ENCODE measurements around the gene MPO. TPM values are rescaled to one million over a fixed set of nuclear protein-coding genes. Genes with fewer than 3 reads are reported as not detected.

Gene MPO
- total RNA-seq, 1 experiment from 2014 or later = not detected

DNA sequence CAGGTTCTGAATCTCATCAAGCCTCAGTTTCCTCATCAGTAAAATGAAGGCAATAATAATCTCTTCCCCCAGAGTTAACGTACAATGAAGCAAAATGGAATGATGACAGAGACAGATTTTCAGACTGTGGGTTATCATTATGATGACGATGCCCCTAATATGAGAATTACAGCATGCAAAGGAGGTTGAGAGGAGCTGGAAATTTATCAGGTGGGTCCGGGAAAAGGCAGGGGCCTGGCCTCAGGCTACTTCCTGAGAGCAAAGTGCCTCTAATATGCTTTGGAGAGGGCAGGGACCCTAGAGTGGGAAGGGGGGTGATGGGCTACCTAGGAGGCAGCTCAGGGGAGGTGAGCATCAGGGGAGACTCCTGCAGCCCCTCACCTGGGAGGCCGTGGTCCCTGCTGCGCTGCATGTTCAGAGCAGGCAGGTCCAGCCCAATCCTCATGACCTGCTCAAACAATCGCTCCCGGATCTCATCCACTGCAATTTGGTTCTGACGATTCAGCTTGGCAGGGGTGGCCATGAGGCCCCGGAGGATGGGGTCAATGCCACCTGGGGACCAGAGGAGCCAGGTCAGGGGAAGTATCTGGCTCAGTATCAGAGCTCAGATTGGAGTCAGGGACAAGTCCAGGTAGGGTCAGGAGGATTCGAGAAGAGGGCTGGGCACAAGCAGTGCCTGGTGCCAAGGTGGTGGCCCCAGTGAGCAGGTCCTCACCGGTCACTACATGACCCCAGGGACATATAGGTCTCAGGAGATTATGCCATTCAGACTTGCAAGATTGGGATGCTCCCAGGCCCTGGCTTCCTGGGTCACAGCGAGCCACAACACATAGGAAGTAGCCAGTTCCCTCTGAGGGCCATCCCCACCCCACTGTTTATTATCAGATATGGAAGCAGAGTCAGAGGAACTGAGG is 8.1 kb downstream of the MPO start:
- no peak for DNase-seq
- Histone ChIP-seq H3K27me3 (ENCODE audit: insufficient read depth, low read depth) (peaks cover 96% of the 10 kb centered on the region), H3K4me3 (no peak overlapping the region), H3K79me2 (ENCODE audit: low read depth) (no peaks in the 10 kb centered on the region), H3K4me2 (no peak overlapping the region), H3K9me2 (ENCODE audit: insufficient read depth) (no peaks in the 10 kb centered on the region), H3K36me3 (ENCODE audit: low read depth) (no peaks in the 10 kb centered on the region), H3K27ac (no peak overlapping the region), H2AFZ (no peak overlapping the region), H3F3A (ENCODE audit: insufficient read depth, low read depth) (no peaks in the 10 kb centered on the region), H4K20me1 (ENCODE audit: insufficient read depth) (no peaks in the 10 kb centered on the region), H3K9me3 (ENCODE audit: insufficient read depth, low read depth) (no peaks in the 10 kb centered on the region), H3K4me1 (replicated peaks; ENCODE audit: insufficient read depth) (no peaks in the 10 kb centered on the region)
- ChIA-PET CTCF (no interaction called here), POLR2A (ENCODE audit: unreplicated experiment) (no interaction called here)
- intact Hi-C loops (cut with micrococcal nuclease; ENCODE audit: unreplicated experiment) = no loop called here
- BruUV-seq (replicated peaks) = no TSS peak
- TF ChIP-seq EZH2 (IDR thresholded peaks at IDR 0.05; ENCODE audit: low read depth) = no peak
- TF ChIP-seq, protein P1, sequence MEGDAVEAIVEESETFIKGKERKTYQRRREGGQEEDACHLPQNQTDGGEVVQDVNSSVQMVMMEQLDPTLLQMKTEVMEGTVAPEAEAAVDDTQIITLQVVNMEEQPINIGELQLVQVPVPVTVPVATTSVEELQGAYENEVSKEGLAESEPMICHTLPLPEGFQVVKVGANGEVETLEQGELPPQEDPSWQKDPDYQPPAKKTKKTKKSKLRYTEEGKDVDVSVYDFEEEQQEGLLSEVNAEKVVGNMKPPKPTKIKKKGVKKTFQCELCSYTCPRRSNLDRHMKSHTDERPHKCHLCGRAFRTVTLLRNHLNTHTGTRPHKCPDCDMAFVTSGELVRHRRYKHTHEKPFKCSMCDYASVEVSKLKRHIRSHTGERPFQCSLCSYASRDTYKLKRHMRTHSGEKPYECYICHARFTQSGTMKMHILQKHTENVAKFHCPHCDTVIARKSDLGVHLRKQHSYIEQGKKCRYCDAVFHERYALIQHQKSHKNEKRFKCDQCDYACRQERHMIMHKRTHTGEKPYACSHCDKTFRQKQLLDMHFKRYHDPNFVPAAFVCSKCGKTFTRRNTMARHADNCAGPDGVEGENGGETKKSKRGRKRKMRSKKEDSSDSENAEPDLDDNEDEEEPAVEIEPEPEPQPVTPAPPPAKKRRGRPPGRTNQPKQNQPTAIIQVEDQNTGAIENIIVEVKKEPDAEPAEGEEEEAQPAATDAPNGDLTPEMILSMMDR (conservative IDR thresholded peaks at IDR 0.05) = no peak

DNA sequence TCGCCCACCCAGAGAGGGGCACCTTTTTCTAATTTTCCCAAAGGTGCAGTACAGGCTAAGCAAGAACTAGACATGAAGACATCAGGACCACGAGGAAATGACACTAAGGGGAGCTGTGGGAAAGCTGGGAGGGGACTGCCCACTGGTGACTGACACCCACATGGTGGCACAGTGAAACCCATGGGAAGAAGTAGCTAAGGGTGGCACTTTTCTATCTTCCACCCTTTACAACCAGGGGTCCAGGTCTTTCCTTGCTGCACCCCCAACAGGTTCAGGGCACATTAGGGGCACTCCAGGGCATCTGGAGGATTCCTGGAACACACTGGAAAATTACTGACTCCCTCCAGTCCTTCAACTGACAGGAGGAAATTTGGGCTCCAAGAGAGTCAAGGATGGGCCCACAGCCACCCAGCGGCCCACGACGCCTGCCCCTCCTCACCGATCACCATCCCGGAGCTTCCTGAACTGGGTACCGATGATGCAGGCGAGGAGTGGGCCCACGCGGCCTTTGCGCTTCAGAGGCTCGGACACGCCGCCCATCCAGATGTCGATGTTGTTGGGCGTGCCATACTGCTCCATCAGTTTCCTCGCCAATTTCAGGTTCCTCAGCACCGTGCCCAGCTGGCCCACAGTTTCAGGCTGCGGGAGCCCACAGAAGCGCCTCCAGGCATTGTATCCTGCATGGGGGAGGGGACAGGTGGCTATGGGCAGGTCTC is 9.4 kb downstream of the MPO start:
- POLR2A ChIA-PET (ENCODE audit: unreplicated experiment) = no interaction called here
- Histone ChIP-seq H3K4me2 (no peak overlapping the region), H4K20me1 (ENCODE audit: insufficient read depth) (no peaks in the 10 kb centered on the region), H3K9me3 (ENCODE audit: insufficient read depth, low read depth) (no peaks in the 10 kb centered on the region), H3F3A (ENCODE audit: insufficient read depth, low read depth) (no peaks in the 10 kb centered on the region), H3K27me3 (ENCODE audit: insufficient read depth, low read depth) (peaks cover 96% of the 10 kb centered on the region), H3K4me3 (no peak overlapping the region), H3K9me2 (ENCODE audit: insufficient read depth) (no peaks in the 10 kb centered on the region), H3K36me3 (ENCODE audit: low read depth) (no peaks in the 10 kb centered on the region), H3K4me1 (replicated peaks; ENCODE audit: insufficient read depth) (no peaks in the 10 kb centered on the region), H3K79me2 (ENCODE audit: low read depth) (no peaks in the 10 kb centered on the region), H2AFZ (no peak overlapping the region), H3K27ac (no peak overlapping the region)
- BruUV-seq (replicated peaks) = no TSS peak
- CTCF ChIA-PET = no interaction called here
- intact Hi-C loops (cut with micrococcal nuclease; ENCODE audit: unreplicated experiment) = no loop called here
- no peak for DNase-seq
- no peak for TF ChIP-seq EZH2 (IDR thresholded peaks at IDR 0.05; ENCODE audit: low read depth)
- TF ChIP-seq, protein P1 (conservative IDR thresholded peaks at IDR 0.05) = no peak

DNA sequence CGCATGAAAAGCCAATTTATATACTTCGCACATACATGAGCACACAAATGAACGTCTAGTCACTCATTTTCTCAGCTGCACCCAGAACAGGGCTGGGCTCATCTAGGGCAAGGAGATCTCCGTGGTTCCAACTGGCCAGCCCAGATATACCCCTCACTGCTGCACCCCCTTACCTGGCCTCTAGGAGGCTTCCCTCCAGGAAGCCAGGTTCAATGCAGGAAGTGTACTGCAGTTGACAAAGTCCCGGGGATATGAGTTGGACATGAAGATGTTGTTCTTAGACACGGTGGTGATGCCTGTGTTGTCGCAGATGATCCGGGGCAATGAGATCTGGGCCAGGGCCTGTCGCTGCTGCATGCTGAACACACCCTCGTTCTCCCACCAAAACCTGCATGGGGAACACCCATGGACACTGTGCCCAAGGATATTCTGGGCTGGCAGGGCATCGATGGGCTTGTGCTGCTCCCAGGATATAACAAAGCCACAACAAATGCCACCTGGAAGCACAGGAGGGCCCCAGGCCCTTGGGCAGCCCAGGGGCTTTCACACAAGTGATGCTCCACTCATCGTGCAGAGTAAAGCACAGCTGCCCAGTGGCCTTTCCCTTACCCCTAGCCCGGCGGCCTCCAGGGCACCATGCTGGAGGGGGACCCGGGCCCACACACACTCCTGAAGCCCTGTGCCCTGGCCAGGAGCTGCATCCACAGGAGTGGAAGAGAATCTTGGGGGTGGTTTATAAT is 10.1 kb downstream of the MPO start:
- intact Hi-C loops (cut with micrococcal nuclease; ENCODE audit: unreplicated experiment) = no loop called here
- TF ChIP-seq, protein P1 (conservative IDR thresholded peaks at IDR 0.05) = peak; percentile 62
- no peak for TF ChIP-seq EZH2 (IDR thresholded peaks at IDR 0.05; ENCODE audit: low read depth)
- ChIA-PET POLR2A (ENCODE audit: unreplicated experiment) (no interaction called here), CTCF (interaction anchor here (0.6 kb wide), 1 partner anchor 80 kb away, joined by 3 read pairs; no protein-coding TSS in a partner anchor)
- Histone ChIP-seq H3K4me1 (replicated peaks; ENCODE audit: insufficient read depth) (no peaks in the 10 kb centered on the region), H3K79me2 (ENCODE audit: low read depth) (no peaks in the 10 kb centered on the region), H3K27ac (no peak overlapping the region), H2AFZ (no peak overlapping the region), H3K27me3 (ENCODE audit: insufficient read depth, low read depth) (peaks cover 96% of the 10 kb centered on the region), H3K9me3 (ENCODE audit: insufficient read depth, low read depth) (no peaks in the 10 kb centered on the region), H3K4me2 (no peak overlapping the region), H3K36me3 (ENCODE audit: low read depth) (no peaks in the 10 kb centered on the region), H3K9me2 (ENCODE audit: insufficient read depth) (no peaks in the 10 kb centered on the region), H3F3A (ENCODE audit: insufficient read depth, low read depth) (no peaks in the 10 kb centered on the region), H4K20me1 (ENCODE audit: insufficient read depth) (no peaks in the 10 kb centered on the region), H3K4me3 (no peak overlapping the region)
- BruUV-seq (replicated peaks) = no TSS peak
- DNase-seq = no peak

Measured in PC-9 (cell line).